OCI-LY3 (cell line): Measurements from ENCODE around the gene SSX2IP.

Source experiments
- CTCF ChIP-seq: fragments of 200-600, 300-600 bp; sonication (generic); IDR thresholded peaks from 2 replicates; pipeline ENCODE4 v1.5.1; 2014; ENCODE audit warnings: antibody characterized with exemption, low read length, low read depth
- EZH2phosphoT487 ChIP-seq: fragments of 200-600 bp; shearing (Covaris generic); IDR thresholded peaks from 2 replicates; pipeline ENCODE4 v1.6.1; 2018; ENCODE audit warnings: antibody characterized with exemption, mixed run types, low read depth

GRCh38 chr1:84615790-84616189, 74.5 kb downstream of the SSX2IP start:
- TF ChIP-seq CTCF (no peak), EZH2phosphoT487 (no peak)
